Osteocyte (in vitro differentiated cells): ENCODE measurements around the gene KCNIP4. TPM values are rescaled to one million over a fixed set of nuclear protein-coding genes. Genes with fewer than 3 reads are reported as not detected.

Source experiments
- DNase-seq: peaks from one replicate; pipeline ENCODE4 v3.0.0; 2021; ENCODE audit warnings: mixed read lengths; ENCODE audit not compliant: unreplicated experiment; ENCODE audit errors: extremely low spot score
- H3K27ac Mint-ChIP-seq: one replicate; pipeline ENCODE4 v1.8.0; 2021; ENCODE audit warnings: mild to moderate bottlenecking, mixed read lengths; ENCODE audit not compliant: unreplicated experiment
- H3K27me3 Mint-ChIP-seq: one replicate; pipeline ENCODE4 v1.8.0; 2021; ENCODE audit warnings: mixed read lengths; ENCODE audit not compliant: unreplicated experiment
- H3K36me3 Mint-ChIP-seq: one replicate; pipeline ENCODE4 v1.8.0; 2021; ENCODE audit warnings: mixed read lengths; ENCODE audit not compliant: unreplicated experiment
- H3K4me1 Mint-ChIP-seq: one replicate; pipeline ENCODE4 v1.8.0; 2021; ENCODE audit warnings: mixed read lengths; ENCODE audit not compliant: unreplicated experiment
- H3K4me3 Mint-ChIP-seq: one replicate; pipeline ENCODE4 v1.8.0; 2021; ENCODE audit warnings: mild to moderate bottlenecking, moderate library complexity, mixed read lengths; ENCODE audit not compliant: unreplicated experiment
- H3K9me3 Mint-ChIP-seq: one replicate; pipeline ENCODE4 v1.8.0; 2021; ENCODE audit warnings: mixed read lengths; ENCODE audit not compliant: unreplicated experiment
- CTCF ChIP-seq: fragments of 200-600 bp; sonication (generic); IDR thresholded peaks from 2 replicates; pipeline ENCODE4 v1.5.0; 2021; ENCODE audit warnings: antibody characterized with exemption, mild to moderate bottlenecking, moderate library complexity
- total RNA-seq: library from RNA; stranded (reverse); gene quantifications from 2 replicates; pipeline ENCODE4 v1.2.1, GENCODE V29; 2021

KCNIP4 gene
- total RNA-seq, 1 donor from 2014 or later, result 0.24 TPM

GRCh38 chr4:21571100-21571499, 377.5 kb downstream of the KCNIP4 start:
- no peaks in the 10 kb centered on the region for H3K9me3 Mint-ChIP-seq
- H3K36me3 Mint-ChIP-seq, result no peaks in the 10 kb centered on the region
- peaks cover 3% of the 10 kb centered on the region for H3K27me3 Mint-ChIP-seq
- H3K27ac Mint-ChIP-seq, result no peak overlapping the region
- H3K4me1 Mint-ChIP-seq, result no peaks in the 10 kb centered on the region
- DNase-seq, result no peak
- no peak for TF ChIP-seq CTCF
- no peak overlapping the region for H3K4me3 Mint-ChIP-seq

GRCh38 chr4:21569638-21570037, 378.9 kb downstream of the KCNIP4 start:
- no peak for DNase-seq
- no peak for TF ChIP-seq CTCF
- H3K9me3 Mint-ChIP-seq, result no peaks in the 10 kb centered on the region
- H3K27me3 Mint-ChIP-seq, result peaks cover 3% of the 10 kb centered on the region
- no peak overlapping the region for H3K4me3 Mint-ChIP-seq
- no peaks in the 10 kb centered on the region for H3K4me1 Mint-ChIP-seq
- no peaks in the 10 kb centered on the region for H3K36me3 Mint-ChIP-seq
- H3K27ac Mint-ChIP-seq, result no peak overlapping the region

- Mint-ChIP-seq H3K27me3 (no peaks in the 10 kb centered on the region), H3K9me3 (no peaks in the 10 kb centered on the region), H3K4me3 (no peak overlapping the region), H3K36me3 (no peaks in the 10 kb centered on the region), H3K4me1 (no peaks in the 10 kb centered on the region), H3K27ac (no peak overlapping the region)
- no peak for TF ChIP-seq CTCF
- DNase-seq, result no peak
These were observed 393.5 kb downstream of the KCNIP4 start for GRCh38 chr4:21555083-21555482.

GRCh38 chr4:21554500-21554899, 394.1 kb downstream of the KCNIP4 start:
- Mint-ChIP-seq H3K9me3 (no peaks in the 10 kb centered on the region), H3K4me3 (no peak overlapping the region), H3K27me3 (no peaks in the 10 kb centered on the region), H3K4me1 (no peaks in the 10 kb centered on the region), H3K27ac (no peak overlapping the region), H3K36me3 (no peaks in the 10 kb centered on the region)
- TF ChIP-seq CTCF, result no peak
- DNase-seq, result no peak

- H3K27me3 Mint-ChIP-seq, result no peaks in the 10 kb centered on the region
These were observed 394.5 kb downstream of the KCNIP4 start for GRCh38 chr4:21554066-21554465.

More at GRCh38 chr4:21554066-21554465, 394.5 kb downstream of the KCNIP4 start:
- no peak for DNase-seq
- Mint-ChIP-seq H3K4me1 (no peaks in the 10 kb centered on the region), H3K27ac (no peak overlapping the region), H3K9me3 (no peaks in the 10 kb centered on the region), H3K36me3 (no peaks in the 10 kb centered on the region), H3K4me3 (no peak overlapping the region)
- no peak for TF ChIP-seq CTCF
